Skeletal muscle tissue (tissue), 4 donors: ENCODE measurements around the gene ZNF598. TPM values are rescaled to one million over a fixed set of nuclear protein-coding genes. Genes with fewer than 3 reads are reported as not detected.

ENCODE experiments used
- H3K27ac ChIP-seq: one replicate; pipeline ENCODE4 v1.7.0; 2013; ENCODE audit warnings: mild to moderate bottlenecking, low read depth, low read length, inconsistent platforms
- H3K27me3 ChIP-seq, 3 donors: one replicate each; pipeline ENCODE4 v1.7.0; 2013; ENCODE audit warnings: low read length in 3 of 3; ENCODE audit not compliant: control insufficient read depth in 3 of 3, insufficient read depth in 3 of 3
- H3K36me3 ChIP-seq, 3 donors: one replicate each; pipeline ENCODE4 v1.7.0; 2013; ENCODE audit warnings: low read length in 3 of 3; ENCODE audit not compliant: control insufficient read depth in 3 of 3, insufficient read depth in 3 of 3
- H3K4me1 ChIP-seq, 3 donors: one replicate each; pipeline ENCODE4 v1.7.0; 2013; ENCODE audit warnings: low read length in 3 of 3, mild to moderate bottlenecking in 3 of 3; ENCODE audit not compliant: control insufficient read depth in 3 of 3, insufficient read depth in 3 of 3
- H3K4me3 ChIP-seq, 3 donors: one replicate each; pipeline ENCODE4 v1.7.0; 2013; ENCODE audit warnings: low read length in 3 of 3
- H3K9ac ChIP-seq, 3 donors: one replicate each; pipeline ENCODE4 v1.7.0; 2013; ENCODE audit warnings: low read length in 3 of 3, mild to moderate bottlenecking in 3 of 3, moderate library complexity in 2 of 3, low read depth in 1 of 3
- H3K9me3 ChIP-seq, 3 donors: one replicate each; pipeline ENCODE4 v1.7.0; 2013; ENCODE audit warnings: low read length in 3 of 3; ENCODE audit not compliant: control insufficient read depth in 3 of 3
- total RNA-seq: library from RNA; depleted of rRNA; stranded (reverse); fragments of >200 nt; gene quantifications from one replicate; pipeline ENCODE4 v1.2.3, GENCODE V29; 2014
- donor health status: Osteomylitis.

The ZNF598 gene
- total RNA-seq, 1 donor from 2014 or later: 4.7 TPM

DNA sequence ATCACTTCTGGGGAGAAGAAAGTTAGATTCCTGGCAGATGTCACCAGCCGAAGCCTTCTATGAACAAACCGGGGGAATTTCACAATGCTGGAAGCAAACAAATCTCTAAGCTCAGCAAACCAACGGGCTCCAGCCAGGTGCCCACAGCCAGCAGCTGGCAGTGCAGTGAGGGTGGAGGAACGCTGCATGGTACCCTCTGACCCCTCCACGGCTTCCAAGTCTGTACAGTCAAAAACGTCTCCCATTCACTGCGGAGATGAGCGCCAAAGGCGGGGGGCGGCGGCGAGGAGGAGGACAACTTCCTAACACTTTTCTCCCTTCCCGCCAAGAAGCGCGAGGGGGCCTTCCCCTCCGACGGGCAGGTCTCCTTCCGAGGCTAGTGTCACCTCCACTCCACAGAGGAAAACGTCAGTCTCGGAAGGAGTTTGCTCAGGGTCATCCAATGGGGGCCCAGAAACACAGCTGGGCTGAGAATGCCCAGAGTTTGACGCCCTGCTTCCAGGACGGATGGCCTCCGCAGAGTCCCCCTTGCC lies 924 bp downstream of the ZNF598 start:
- Histone ChIP-seq H3K4me1 (peaks cover 58 to 64% (median 60%) of the 10 kb centered on the region in 3 donors), H3K9ac (peak overlapping the region; percentile 73 to 86 (median 80)), H3K27me3 (no peaks in the 10 kb centered on the region), H3K4me3 (peak overlapping the region; percentile 78 to 83 (median 81)), H3K27ac (peak overlapping the region; percentile 82), H3K36me3 (peaks cover 0 to 4% (median 2%) of the 10 kb centered on the region in 3 donors), H3K9me3 (no peaks in the 10 kb centered on the region)

DNA sequence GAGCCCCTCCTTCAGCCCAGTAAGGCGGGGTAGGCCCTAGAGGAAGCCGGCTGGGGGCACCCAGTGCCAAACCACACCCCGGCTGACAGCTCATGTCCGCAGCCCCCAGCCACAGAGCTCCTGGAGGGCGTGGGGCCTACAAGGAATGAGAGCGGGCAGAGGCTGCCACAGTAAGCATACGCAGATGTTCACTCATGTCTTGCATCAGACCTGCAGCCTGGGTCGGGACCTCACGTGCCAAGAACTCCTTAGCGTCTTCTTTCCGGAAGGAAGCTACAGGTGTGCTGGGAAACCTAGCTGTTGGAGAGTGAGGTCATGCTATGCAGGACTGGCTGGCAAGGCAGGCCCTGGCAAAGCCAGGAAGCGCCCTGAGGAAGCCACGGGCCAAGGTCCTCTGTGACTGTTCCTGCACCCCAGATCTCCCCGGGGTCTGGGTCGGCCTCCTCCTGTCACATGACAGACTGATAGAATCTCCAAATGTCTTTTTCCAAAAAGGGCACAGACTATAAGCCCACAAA lies 1.6 kb downstream of the ZNF598 start:
- Histone ChIP-seq H3K9me3 (no peaks in the 10 kb centered on the region), H3K27me3 (no peaks in the 10 kb centered on the region), H3K27ac (peak overlapping the region; percentile 12), H3K9ac (peak overlapping the region; percentile 73 to 86 (median 80)), H3K36me3 (peaks cover 0 to 5% (median 4%) of the 10 kb centered on the region in 3 donors), H3K4me3 (peak overlapping the region; percentile 52 to 83 (median 78)), H3K4me1 (peaks cover 64 to 71% (median 66%) of the 10 kb centered on the region in 3 donors)

DNA sequence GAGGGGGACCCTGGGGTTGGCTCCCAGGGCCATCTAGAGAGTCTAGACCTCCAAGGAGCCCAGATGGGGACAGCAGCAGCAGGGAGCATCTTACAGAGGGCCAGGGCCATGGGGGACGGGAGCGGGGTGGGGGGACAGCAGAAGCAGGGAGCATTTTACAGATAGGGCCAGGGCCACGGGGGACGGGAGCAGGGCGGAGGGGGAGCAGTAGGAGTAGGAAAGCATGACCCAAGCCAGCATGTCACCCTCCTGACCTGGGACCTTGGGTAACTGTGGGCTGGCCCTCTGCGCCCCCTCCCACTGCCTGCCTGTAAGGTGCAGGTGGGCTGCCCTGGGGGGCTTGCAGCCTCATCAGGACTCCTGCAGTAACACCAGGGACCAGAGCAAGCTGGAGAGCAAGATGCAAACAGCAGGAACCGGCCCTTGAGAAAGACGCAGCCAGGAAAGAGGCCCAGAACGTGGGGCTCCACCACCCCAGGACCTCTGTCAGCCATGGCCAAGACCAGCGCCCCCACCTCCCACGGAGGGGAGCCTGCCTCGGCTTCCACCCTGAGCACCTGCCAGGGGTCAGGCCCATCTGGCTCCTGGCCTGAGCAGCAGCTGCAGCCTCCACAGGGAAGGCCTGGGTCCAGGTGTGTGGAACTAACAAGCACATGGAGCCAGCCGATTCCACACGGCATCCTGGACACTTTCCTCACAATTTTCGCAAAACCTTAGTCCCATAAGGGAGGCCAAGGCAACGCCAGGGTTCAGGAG lies 2.4 kb downstream of the ZNF598 start:
- no peaks in the 10 kb centered on the region for H3K9me3 ChIP-seq
- H3K27ac ChIP-seq: peak overlapping the region; percentile 12
- H3K27me3 ChIP-seq: no peaks in the 10 kb centered on the region
- peak overlapping the region; percentile 45 to 83 (median 78) for H3K4me3 ChIP-seq
- H3K36me3 ChIP-seq: peaks cover 3 to 12% (median 6%) of the 10 kb centered on the region in 3 donors
- peak overlapping the region; percentile 48 to 86 (median 71) for H3K9ac ChIP-seq
- peaks cover 64 to 71% (median 66%) of the 10 kb centered on the region in 3 donors for H3K4me1 ChIP-seq

DNA sequence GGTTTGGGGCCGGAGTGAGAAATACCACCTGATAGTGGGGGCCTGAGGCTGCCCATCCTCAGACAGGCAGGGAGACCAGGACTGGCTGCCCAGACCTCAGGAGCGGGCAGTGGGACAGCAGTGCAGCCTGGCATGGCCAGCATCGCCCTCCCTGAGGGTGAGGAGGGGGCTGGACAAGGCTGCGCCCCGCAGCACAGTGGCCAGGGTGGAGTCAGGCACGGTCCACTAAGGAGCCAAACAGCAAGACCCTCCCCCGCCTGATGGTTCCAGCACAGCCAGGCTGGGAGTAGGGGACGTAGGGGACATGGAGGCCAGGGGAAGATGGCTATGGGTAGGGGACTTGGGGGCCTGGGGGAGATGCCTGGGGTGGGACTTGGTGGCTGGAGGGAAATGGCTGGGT lies 3.3 kb downstream of the ZNF598 start:
- H3K27me3 ChIP-seq: no peaks in the 10 kb centered on the region
- H3K36me3 ChIP-seq: peaks cover 12 to 21% (median 14%) of the 10 kb centered on the region in 3 donors
- H3K9me3 ChIP-seq: no peaks in the 10 kb centered on the region
- peaks cover 64 to 71% (median 66%) of the 10 kb centered on the region in 3 donors for H3K4me1 ChIP-seq
- H3K4me3 ChIP-seq: no peak overlapping the region
- no peak overlapping the region for H3K27ac ChIP-seq
- H3K9ac ChIP-seq: peak overlapping the region in 2 of 3 donors; percentile 13 to 62

DNA sequence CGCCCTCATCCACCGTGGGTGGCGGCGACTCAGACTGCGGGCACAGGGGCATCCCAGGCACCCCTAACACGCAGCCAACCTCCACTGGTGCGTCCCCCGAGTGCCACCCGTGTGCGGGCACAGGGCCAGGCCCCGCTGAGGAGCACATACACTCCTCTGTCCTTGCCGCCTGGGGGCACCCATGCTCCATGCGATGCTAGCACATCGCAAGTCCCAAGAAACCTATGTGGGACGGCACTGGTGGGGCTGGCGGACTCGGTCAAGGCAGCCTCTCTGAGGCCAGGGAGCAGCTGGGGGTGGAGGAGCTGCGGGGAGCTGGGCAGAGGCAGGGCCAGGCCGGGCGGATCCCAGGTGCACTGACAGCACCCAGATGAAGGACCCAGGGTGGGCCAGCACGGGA lies 4.0 kb downstream of the ZNF598 start:
- Histone ChIP-seq H3K36me3 (peaks cover 18 to 27% (median 19%) of the 10 kb centered on the region in 3 donors), H3K27ac (no peak overlapping the region), H3K4me1 (peaks cover 64 to 69% (median 66%) of the 10 kb centered on the region in 3 donors), H3K9me3 (no peaks in the 10 kb centered on the region), H3K4me3 (no peak overlapping the region), H3K9ac (peak overlapping the region; percentile 13 to 62 (median 50)), H3K27me3 (no peaks in the 10 kb centered on the region)

DNA sequence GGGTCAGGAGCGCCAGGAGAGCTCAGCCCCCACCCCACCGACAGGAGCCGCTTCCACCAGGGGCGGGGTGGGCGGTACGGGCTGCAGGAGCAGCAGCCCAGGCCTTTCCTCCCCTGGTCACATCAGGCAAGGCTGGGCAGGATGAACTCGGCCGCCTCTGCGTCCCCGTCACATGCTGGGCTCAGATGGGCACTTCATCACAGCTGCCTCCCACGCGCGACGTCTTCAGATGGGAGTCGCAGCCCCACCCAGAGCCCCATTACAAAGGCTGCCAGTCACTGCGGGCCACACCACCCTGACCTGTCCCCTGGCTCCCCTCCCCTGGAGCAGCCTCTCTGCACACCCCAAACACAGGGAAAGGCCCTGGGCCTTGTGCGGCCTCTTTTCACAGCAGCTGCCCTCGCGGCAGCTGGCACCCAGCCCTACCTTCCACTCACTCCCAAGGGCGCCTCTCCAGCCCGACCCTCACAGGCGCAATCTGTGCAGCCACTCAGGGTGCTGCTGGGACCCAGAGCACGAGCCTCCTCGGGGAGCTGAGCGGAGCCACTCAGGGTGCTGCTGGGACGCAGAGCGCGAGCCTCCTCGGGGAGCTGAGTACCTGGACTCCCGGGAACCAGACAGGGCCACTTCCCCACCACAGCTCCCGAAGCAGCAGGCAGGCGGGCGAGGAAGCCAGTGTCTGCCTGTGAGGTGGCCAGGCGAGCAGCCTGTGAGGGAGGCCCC lies 4.7 kb downstream of the ZNF598 start:
- no peak overlapping the region for H3K4me3 ChIP-seq
- H3K9ac ChIP-seq: peak overlapping the region; percentile 13 to 71 (median 64)
- no peaks in the 10 kb centered on the region for H3K9me3 ChIP-seq
- H3K36me3 ChIP-seq: peaks cover 23 to 29% (median 24%) of the 10 kb centered on the region in 3 donors
- H3K4me1 ChIP-seq: peaks cover 59 to 62% (median 59%) of the 10 kb centered on the region in 3 donors
- no peaks in the 10 kb centered on the region for H3K27me3 ChIP-seq
- no peak overlapping the region for H3K27ac ChIP-seq

DNA sequence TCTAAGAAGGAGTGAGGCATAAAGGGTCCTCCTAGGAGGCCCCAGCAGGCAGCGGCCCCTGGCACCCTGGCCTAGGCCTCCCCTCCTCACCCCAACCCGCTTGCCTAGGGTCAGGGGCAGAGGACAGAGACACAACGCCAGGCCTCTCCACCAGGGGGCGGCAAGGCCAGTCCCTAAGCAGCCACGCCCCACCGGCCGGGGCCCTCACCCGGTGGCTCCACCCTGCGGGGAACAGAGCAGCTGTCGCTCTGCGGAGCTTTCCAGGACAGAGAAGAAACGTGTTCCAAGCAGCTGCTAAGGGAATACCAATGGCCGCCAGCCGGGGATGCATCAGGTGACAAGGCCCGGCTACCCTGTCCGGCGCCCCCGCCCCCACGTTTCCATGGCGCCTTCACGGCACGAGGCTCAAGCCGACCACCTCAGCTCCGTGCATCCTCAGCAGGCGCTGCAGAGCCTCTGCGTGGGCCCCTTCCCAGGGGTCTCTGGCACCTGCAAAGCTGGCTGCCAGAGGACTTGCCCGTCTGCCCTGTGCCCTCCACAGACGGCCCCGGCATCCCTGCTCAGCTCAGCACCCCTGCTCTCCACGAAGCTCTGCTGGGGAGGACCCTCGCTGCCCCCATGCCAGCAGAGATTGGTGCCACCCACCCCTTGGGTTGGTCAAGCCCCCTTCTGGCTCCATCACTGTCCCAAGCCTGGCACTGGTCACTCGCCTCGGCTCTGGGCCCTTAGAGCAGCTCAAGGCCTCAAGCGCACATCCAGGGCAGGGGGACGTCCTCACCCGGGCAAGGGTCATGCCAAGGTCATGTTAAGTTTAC lies 5.6 kb downstream of the ZNF598 start:
- Histone ChIP-seq H3K4me3 (peak overlapping the region; percentile 23 to 67 (median 42)), H3K9me3 (no peaks in the 10 kb centered on the region), H3K9ac (peak overlapping the region; percentile 10 to 71 (median 64)), H3K27me3 (no peaks in the 10 kb centered on the region), H3K27ac (peak overlapping the region; percentile 79), H3K36me3 (peaks cover 27 to 37% (median 28%) of the 10 kb centered on the region in 3 donors), H3K4me1 (peaks cover 57 to 59% (median 59%) of the 10 kb centered on the region in 3 donors)

DNA sequence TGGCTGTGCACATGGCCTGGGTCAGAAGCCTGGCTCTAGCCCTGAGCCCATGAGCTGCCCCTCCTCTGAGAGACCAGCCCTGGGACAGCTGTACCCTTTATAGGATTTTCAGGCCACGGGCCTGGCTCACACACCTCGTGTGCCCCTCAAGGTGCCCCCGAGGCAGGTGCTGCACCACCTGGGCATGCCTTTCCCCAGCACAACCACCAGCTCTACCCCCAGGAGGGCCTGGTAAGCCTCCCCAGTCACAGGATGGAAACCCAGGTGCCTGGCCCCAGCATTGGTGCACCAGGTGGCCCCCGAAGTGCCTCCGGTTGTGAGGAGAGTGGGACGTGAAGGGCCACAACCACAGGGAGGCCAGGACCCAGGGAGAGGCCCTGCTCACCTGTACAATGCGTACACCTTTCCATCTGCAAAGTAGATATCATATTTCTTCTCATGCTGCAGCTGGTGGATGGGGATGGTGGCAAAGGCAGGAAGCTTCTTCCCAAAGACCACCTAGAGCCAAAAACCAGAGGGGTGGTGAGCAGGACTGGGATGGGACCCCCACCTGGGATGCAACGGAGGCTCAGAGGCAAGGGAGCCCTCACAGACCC lies 6.3 kb downstream of the ZNF598 start:
- Histone ChIP-seq H3K9me3 (no peaks in the 10 kb centered on the region), H3K4me1 (peaks cover 50 to 52% (median 52%) of the 10 kb centered on the region in 3 donors), H3K27ac (peak overlapping the region; percentile 79), H3K4me3 (peak overlapping the region in 1 of 3 donors; percentile 13), H3K36me3 (peaks cover 29 to 38% (median 29%) of the 10 kb centered on the region in 3 donors), H3K9ac (peak overlapping the region in 2 of 3 donors; percentile 32 to 45), H3K27me3 (no peaks in the 10 kb centered on the region)
